Activated B cell treated with CpG ODN at 0.5 μM for 24 hours (primary cell): ENCODE data around the gene CSNK1D. TPM values are rescaled to one million over a fixed set of nuclear protein-coding genes. Genes with fewer than 3 reads are reported as not detected.

Experiments
- ATAC-seq: fragments of 200-7000 bp; cut with Tn5 transposase; one replicate; pipeline ENCODE4 v1.10.0; 2021; ENCODE audit warnings: low read depth, mild to moderate bottlenecking, moderate library complexity
- CTCF ChIA-PET: fragments of 350-600 bp; sonication (Branson Sonifier 250); formaldehyde crosslinking; loops from one replicate; lab custom pipeline; 2021; ENCODE audit warnings: antibody characterized with exemption; lab: Charles Lee
- POLR2A ChIA-PET: fragments of 350-600 bp; sonication (Branson Sonifier 250); formaldehyde crosslinking; loops from one replicate; lab custom pipeline; 2021; ENCODE audit warnings: antibody characterized with exemption; lab: Charles Lee
- DNase-seq: peaks from one replicate; pipeline ENCODE4 v3.0.0; 2022
- H3K27ac Mint-ChIP-seq: one replicate; pipeline ENCODE4 v1.8.0; 2020; ENCODE audit warnings: mixed read lengths
- H3K27me3 Mint-ChIP-seq: one replicate; pipeline ENCODE4 v1.8.0; 2021; ENCODE audit warnings: mixed read lengths
- H3K36me3 Mint-ChIP-seq: one replicate; pipeline ENCODE4 v1.8.0; 2021; ENCODE audit warnings: low read depth, mixed read lengths
- H3K4me1 Mint-ChIP-seq: one replicate; pipeline ENCODE4 v1.8.0; 2021; ENCODE audit warnings: mixed read lengths
- H3K4me3 Mint-ChIP-seq: one replicate; pipeline ENCODE4 v1.8.0; 2020; ENCODE audit warnings: mild to moderate bottlenecking, mixed read lengths
- H3K9me3 Mint-ChIP-seq: one replicate; pipeline ENCODE4 v1.8.0; 2020; ENCODE audit warnings: mixed read lengths
- intact Hi-C: fragments of 100-400 bp; cut with micrococcal nuclease; formaldehyde crosslinking; loops from one replicate; pipeline ENCODE4 v1.15.1; 2024
- total RNA-seq: library from RNA; stranded (reverse); gene quantifications from 2 replicates; pipeline ENCODE4 v1.2.3, GENCODE V29; 2022
- TF ChIP-seq, protein P1 (sequence below): fragments of 200-600 bp; IDR thresholded peaks from one replicate; pipeline ENCODE4 v1.8.0; 2022; ENCODE audit warnings: antibody characterized with exemption, mild to moderate bottlenecking

CSNK1D gene
- total RNA-seq, 1 donor from 2014 or later: 170 TPM

- POLR2A ChIA-PET: interaction anchor here (0.9 to 4.6 kb wide), 10 partner anchors 9 to 67 kb away, joined by 3 to 100 read pairs (median 6); partner anchors contain the start of genes CCDC57 and SLC16A3
- Mint-ChIP-seq H3K27me3 (no peaks in the 10 kb centered on the region), H3K4me1 (peaks cover 53% of the 10 kb centered on the region), H3K9me3 (no peaks in the 10 kb centered on the region), H3K36me3 (peaks cover 49% of the 10 kb centered on the region), H3K27ac (peak overlapping the region; percentile 97), H3K4me3 (peak overlapping the region; percentile 94)
- TF ChIP-seq, protein P1, sequence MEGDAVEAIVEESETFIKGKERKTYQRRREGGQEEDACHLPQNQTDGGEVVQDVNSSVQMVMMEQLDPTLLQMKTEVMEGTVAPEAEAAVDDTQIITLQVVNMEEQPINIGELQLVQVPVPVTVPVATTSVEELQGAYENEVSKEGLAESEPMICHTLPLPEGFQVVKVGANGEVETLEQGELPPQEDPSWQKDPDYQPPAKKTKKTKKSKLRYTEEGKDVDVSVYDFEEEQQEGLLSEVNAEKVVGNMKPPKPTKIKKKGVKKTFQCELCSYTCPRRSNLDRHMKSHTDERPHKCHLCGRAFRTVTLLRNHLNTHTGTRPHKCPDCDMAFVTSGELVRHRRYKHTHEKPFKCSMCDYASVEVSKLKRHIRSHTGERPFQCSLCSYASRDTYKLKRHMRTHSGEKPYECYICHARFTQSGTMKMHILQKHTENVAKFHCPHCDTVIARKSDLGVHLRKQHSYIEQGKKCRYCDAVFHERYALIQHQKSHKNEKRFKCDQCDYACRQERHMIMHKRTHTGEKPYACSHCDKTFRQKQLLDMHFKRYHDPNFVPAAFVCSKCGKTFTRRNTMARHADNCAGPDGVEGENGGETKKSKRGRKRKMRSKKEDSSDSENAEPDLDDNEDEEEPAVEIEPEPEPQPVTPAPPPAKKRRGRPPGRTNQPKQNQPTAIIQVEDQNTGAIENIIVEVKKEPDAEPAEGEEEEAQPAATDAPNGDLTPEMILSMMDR: no peak
- intact Hi-C loops: loop anchor here (1.0 to 5.0 kb wide), 7 partner anchors 20 to 560 kb away; partner anchors contain the start of genes HEXD, OGFOD3 and SLC25A10
- DNase-seq (peak; percentile 50), ATAC-seq (peak; percentile 32)
- CTCF ChIA-PET: no interaction called here
Observed at GRCh38 chr17:82272495-82273326, 789 bp downstream of the CSNK1D start.

GRCh38 chr17:82271401-82271800, 2.1 kb downstream of the CSNK1D start:
- Mint-ChIP-seq H3K36me3 (peaks cover 60% of the 10 kb centered on the region), H3K9me3 (no peaks in the 10 kb centered on the region), H3K27me3 (no peaks in the 10 kb centered on the region), H3K27ac (no peak overlapping the region), H3K4me1 (peaks cover 62% of the 10 kb centered on the region), H3K4me3 (peak overlapping the region; percentile 94)
- CTCF ChIA-PET: no interaction called here
- no peak for ATAC-seq
- no peak for DNase-seq
- intact Hi-C loops: loop anchor here (5.0 kb wide), 2 partner anchors 34 to 559 kb away; partner anchors contain the start of gene SLC25A10
- POLR2A ChIA-PET: interaction anchor here (0.6 kb wide), 2 partner anchors 55 to 72 kb away, joined by 4 to 8 read pairs; no protein-coding TSS in a partner anchor
- TF ChIP-seq, protein P1: no peak

- Mint-ChIP-seq H3K27ac (peak overlapping the region; percentile 50), H3K27me3 (no peaks in the 10 kb centered on the region), H3K4me1 (peaks cover 65% of the 10 kb centered on the region), H3K4me3 (peak overlapping the region; percentile 15), H3K36me3 (peaks cover 67% of the 10 kb centered on the region), H3K9me3 (no peaks in the 10 kb centered on the region)
- no peak for DNase-seq
- TF ChIP-seq, protein P1: no peak
- intact Hi-C loops: loop anchor here (5.0 kb wide), 2 partner anchors 33 to 558 kb away; partner anchors contain the start of gene SLC25A10
- ATAC-seq: no peak
- POLR2A ChIA-PET: interaction anchor here (0.6 to 2.3 kb wide), 4 partner anchors 21 to 72 kb away, joined by 4 to 8 read pairs (median 6); no protein-coding TSS in a partner anchor
- CTCF ChIA-PET: no interaction called here
Observed at GRCh38 chr17:82270651-82271050, 2.8 kb downstream of the CSNK1D start.

DNA sequence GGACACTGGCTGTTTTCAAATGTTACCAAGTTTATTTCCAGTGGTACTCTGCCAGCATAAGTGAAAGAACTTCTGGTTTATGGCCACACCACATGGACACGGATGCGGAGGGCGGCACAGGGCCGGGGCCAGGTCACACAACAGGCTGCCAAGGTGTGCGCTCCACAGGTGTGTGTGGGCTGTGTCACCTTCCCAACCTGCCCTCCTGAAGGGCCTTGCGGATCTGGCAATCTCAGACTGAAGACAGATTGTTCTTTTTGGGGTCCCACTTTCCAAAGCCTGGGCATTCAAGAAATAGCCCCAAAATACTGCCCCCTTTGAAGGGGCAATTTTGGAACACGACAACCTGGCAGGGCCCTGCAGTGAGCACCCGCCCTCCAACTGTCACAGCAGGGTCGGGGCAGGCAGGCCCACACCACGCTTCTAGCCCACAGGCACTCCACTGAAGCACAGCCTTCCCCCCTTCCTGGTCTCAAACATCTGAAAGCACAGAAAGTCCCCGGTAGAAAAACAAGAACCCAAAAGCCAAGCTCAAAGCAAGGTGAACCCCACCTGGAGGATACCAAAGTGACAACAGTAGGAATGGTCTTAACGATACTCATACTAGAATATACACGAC, 3.5 kb downstream of the CSNK1D start:
- intact Hi-C loops: loop anchor here (5.0 kb wide), 2 partner anchors 33 to 558 kb away; partner anchors contain the start of gene SLC25A10
- CTCF ChIA-PET: no interaction called here
- Mint-ChIP-seq H3K9me3 (no peaks in the 10 kb centered on the region), H3K36me3 (peaks cover 74% of the 10 kb centered on the region), H3K4me3 (peak overlapping the region; percentile 32), H3K27me3 (no peaks in the 10 kb centered on the region), H3K27ac (peak overlapping the region; percentile 50), H3K4me1 (peaks cover 65% of the 10 kb centered on the region)
- no peak for DNase-seq
- TF ChIP-seq, protein P1: no peak
- no peak for ATAC-seq
- POLR2A ChIA-PET: interaction anchor here (0.6 to 2.3 kb wide), 4 partner anchors 22 to 63 kb away, joined by 3 to 7 read pairs (median 5); no protein-coding TSS in a partner anchor
